AG20443 (cell line): ENCODE data around the gene GPRIN2.
"Not testable (repeated sequence)": the region's sequence is repeated elsewhere in the genome, so short reads cannot be mapped to it uniquely, and the experiment has no call there.

Experiments used
- DNase-seq: peaks from one replicate; pipeline ENCODE4 v3.0.0; 2012; ENCODE audit warnings: low spot score, mixed read lengths

The GPRIN2 gene

GRCh38 chr10:46556515-46557318 is at the start of gene GPRIN2:
TSS of gene GPRIN2 (minus strand) at chr10:46556658. CDS start at chr10:46550736, 5,922 bp downstream.
- DNase-seq: no peak

GRCh38 chr10:46600516-46600915 is 44.1 kb upstream of the GPRIN2 start:
- DNase-seq: not testable (repeated sequence)

- not testable (repeated sequence) for DNase-seq
Observed at GRCh38 chr10:46597616-46598246, 41.3 kb upstream of the GPRIN2 start.

GRCh38 chr10:46596570-46596969 is 40.1 kb upstream of the GPRIN2 start:
- not testable (repeated sequence) for DNase-seq

- DNase-seq: not testable (repeated sequence)
Observed at GRCh38 chr10:46594453-46595063, 38.1 kb upstream of the GPRIN2 start.

- not testable (repeated sequence) for DNase-seq
Observed at GRCh38 chr10:46593307-46593706, 36.8 kb upstream of the GPRIN2 start.

GRCh38 chr10:46591053-46591452 is 34.6 kb upstream of the GPRIN2 start:
- DNase-seq: not testable (repeated sequence)

- not testable (repeated sequence) for DNase-seq
Observed at GRCh38 chr10:46589589-46589988, 33.1 kb upstream of the GPRIN2 start.

- DNase-seq: not testable (repeated sequence)
Observed at GRCh38 chr10:46588221-46588620, 31.8 kb upstream of the GPRIN2 start.

GRCh38 chr10:46587546-46587945 is 31.1 kb upstream of the GPRIN2 start:
- not testable (repeated sequence) for DNase-seq

GRCh38 chr10:46585246-46585645 is 28.8 kb upstream of the GPRIN2 start:
- DNase-seq: not testable (repeated sequence)

GRCh38 chr10:46584196-46584595 is 27.7 kb upstream of the GPRIN2 start:
- DNase-seq: not testable (repeated sequence)

- DNase-seq: not testable (repeated sequence)
Observed at GRCh38 chr10:46582568-46582967, 26.1 kb upstream of the GPRIN2 start.

- not testable (repeated sequence) for DNase-seq
Observed at GRCh38 chr10:46581997-46582396, 25.5 kb upstream of the GPRIN2 start.

GRCh38 chr10:46579378-46579777 is 22.9 kb upstream of the GPRIN2 start:
- DNase-seq: not testable (repeated sequence)

GRCh38 chr10:46578474-46579178 is 22.2 kb upstream of the GPRIN2 start, which contains the start of gene SYT15:
TSS of gene SYT15 (plus strand) at chr10:46579128. CDS start at chr10:46579169, 41 bp downstream.
- not testable (repeated sequence) for DNase-seq

GRCh38 chr10:46577624-46578473 is 21.4 kb upstream of the GPRIN2 start:
- not testable (repeated sequence) for DNase-seq

- DNase-seq: not testable (repeated sequence)
Observed at GRCh38 chr10:46573884-46574283, 17.4 kb upstream of the GPRIN2 start.

GRCh38 chr10:46573314-46573713 is 16.9 kb upstream of the GPRIN2 start:
- not testable (repeated sequence) for DNase-seq

- not testable (repeated sequence) for DNase-seq
Observed at GRCh38 chr10:46572765-46573164, 16.3 kb upstream of the GPRIN2 start.

- not testable (repeated sequence) for DNase-seq
Observed at GRCh38 chr10:46570655-46571054, 14.2 kb upstream of the GPRIN2 start.
